ENCODE results near the gene MBOAT7.
"Not testable (repeated sequence)": the region's sequence is repeated elsewhere in the genome, so short reads cannot be mapped to it uniquely, and the experiment has no call there.

MBOAT7 gene, protein sequence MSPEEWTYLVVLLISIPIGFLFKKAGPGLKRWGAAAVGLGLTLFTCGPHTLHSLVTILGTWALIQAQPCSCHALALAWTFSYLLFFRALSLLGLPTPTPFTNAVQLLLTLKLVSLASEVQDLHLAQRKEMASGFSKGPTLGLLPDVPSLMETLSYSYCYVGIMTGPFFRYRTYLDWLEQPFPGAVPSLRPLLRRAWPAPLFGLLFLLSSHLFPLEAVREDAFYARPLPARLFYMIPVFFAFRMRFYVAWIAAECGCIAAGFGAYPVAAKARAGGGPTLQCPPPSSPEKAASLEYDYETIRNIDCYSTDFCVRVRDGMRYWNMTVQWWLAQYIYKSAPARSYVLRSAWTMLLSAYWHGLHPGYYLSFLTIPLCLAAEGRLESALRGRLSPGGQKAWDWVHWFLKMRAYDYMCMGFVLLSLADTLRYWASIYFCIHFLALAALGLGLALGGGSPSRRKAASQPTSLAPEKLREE

GRCh38 chr19:54189145-54189734 lies at the start of gene MBOAT7:
TSS of gene MBOAT7 (minus strand) at chr19:54189580. CDS start at chr19:54188508, 1,072 bp downstream.
- no peak for DNase-seq (ENCODE audit: low read depth in 2 of 2)

DNA sequence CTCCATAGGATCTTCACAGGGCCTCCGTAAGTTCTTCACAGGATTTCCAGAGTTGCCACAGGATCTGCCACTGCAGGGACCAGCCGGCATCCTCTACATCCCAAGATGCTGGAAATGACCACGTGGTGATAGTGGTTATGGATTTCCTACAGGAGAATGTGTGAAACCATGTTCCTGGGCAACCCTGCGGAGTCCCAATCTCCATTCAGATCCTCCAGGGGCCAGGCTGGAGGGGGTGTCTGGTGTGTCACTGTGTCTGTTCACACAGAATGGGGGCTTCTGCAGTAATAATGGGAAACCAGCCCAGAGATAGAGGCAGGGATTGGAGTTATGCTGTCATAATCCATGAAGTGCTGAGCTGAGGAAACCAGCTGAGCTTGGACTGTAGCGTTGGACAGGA lies 44.6 kb upstream of the MBOAT7 start:
- no peak for DNase-seq (ENCODE audit: low read depth in 2 of 2)

- peak; percentile 76 to 85 for DNase-seq (ENCODE audit: low read depth in 2 of 2)
Observed at GRCh38 chr19:54231077-54231931, 41.9 kb upstream of the MBOAT7 start.

DNA sequence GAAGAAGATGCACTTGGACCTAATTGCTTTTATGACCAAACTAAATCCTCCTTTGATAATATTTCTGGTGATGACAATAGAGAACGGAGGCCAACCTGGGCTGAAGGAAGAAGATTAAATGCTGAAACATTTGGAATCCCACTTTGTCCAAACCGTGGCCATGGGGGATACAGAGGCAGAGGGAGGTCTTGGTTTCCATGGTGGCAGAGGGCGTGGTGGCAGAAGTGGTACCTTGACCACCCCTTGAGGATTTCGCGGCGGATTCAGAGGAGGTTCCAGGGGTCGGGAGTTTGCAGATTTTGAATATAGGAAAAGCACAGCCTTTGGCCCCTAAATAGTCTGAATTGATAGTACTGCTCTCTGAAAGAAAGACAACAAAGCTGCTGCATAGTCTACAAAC lies 40.7 kb upstream of the MBOAT7 start:
- DNase-seq (ENCODE audit: low read depth in 2 of 2), result no peak

DNA sequence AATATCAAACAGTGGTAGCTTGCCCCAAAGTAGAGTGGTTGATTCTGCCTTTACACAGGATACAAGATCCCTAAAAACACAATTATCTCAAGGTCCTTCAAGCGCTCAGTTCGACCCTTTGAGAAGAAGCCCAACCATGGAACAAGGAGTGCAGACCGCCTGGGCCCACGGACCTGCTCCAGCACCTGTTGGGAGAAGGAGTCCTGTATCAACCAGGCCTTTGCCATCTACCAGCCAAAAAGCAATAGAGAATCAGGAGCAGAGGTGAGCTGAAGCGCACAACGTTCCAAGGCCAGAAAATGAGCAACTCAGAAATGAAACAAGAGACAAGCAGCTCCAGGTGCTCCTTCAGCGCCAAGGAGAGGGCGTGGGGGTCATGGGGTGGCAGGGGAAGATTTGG lies 39.8 kb upstream of the MBOAT7 start:
- DNase-seq (ENCODE audit: low read depth in 2 of 2), result no peak

DNA sequence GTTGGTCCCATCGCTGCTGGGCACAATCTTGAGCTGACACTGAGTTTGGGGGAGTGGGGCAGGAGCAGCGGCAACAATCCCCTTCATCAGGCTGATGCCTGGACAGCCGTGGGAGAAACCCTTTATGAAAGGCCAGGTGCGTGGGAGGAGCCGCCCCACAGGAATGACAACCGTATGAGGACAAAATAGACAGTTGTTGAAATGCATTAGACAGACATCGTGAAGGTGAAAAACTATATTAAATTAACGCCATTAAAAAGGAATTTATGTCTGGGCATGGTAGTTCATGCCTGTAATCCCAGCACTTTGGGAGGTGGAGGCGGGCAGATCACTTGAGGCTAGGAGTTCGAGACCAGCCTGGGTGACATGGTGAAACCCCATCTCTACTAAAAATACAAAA lies 35.2 kb upstream of the MBOAT7 start:
- not testable (repeated sequence) for DNase-seq (ENCODE audit: low read depth in 2 of 2)

GRCh38 chr19:54223937-54224281 lies 34.5 kb upstream of the MBOAT7 start:
- not testable (repeated sequence) for DNase-seq (ENCODE audit: low read depth in 2 of 2)

- not testable (repeated sequence) for DNase-seq (ENCODE audit: low read depth in 2 of 2)
Observed at GRCh38 chr19:54223277-54223936, 34.0 kb upstream of the MBOAT7 start.

- not testable (repeated sequence) for DNase-seq (ENCODE audit: low read depth in 2 of 2)
Observed at GRCh38 chr19:54222474-54223276, 33.3 kb upstream of the MBOAT7 start, which contains the start of gene LILRB3. TSS of gene LILRB3 (minus strand) at chr19:54223007. CDS start at chr19:54222976, 31 bp downstream.

DNA sequence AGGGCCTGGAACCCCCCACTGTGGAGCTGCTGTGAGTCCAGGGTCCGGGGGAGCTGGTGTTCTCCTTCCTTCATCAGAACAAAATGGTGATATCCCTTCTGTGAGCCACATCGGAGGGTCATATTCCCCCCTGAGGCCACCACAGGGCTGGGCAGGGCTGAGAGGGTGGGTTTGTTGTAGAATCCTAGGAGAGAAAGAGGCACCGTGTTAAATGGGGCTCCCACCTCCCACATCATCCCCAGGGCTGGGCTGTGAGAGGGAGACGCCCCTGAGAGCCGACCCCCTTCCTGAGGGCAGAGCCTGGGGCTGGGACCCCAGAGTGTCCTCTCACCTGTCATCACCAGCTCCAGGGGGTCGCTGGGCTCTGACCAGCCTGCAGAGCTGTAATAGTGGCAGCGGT lies 32.6 kb upstream of the MBOAT7 start:
- not testable (repeated sequence) for DNase-seq (ENCODE audit: low read depth in 2 of 2)

GRCh38 chr19:54219702-54220101 lies 30.3 kb upstream of the MBOAT7 start:
- not testable (repeated sequence) for DNase-seq (ENCODE audit: low read depth in 2 of 2)

DNA sequence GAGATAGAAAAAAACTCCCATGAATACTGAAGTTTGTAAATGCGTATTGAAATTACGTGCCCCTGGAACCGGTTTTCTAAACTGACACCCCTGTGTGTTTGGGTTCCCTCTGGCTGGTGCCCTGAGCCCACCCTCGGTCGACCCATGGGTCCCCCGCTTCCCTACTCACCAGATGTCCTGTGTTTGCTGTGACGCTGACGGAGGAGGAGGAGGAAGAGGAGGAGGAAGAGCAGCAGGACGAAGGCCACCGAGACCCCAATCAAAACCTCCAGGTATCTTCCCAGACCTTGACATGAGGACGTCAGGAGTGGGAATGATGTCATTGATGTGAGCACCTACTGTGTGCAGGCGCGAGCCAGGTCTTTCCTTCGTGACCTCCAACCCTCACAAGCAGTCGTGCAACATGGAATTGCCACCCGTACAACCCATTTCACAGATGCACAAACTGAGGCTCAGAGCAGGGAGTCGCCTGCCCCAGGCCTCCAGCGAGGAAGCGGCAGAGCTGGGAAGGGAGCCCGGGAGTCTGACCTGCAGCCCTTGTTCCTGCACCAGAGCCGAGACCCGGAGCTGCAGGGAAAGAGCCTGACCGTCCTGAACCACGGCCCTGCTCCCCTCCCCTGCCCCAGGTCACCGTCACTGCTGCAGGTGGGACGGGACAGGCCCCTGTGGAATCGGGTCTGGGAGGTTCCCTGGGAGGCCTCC lies 29.7 kb upstream of the MBOAT7 start:
- no peak for DNase-seq (ENCODE audit: low read depth in 2 of 2)

DNA sequence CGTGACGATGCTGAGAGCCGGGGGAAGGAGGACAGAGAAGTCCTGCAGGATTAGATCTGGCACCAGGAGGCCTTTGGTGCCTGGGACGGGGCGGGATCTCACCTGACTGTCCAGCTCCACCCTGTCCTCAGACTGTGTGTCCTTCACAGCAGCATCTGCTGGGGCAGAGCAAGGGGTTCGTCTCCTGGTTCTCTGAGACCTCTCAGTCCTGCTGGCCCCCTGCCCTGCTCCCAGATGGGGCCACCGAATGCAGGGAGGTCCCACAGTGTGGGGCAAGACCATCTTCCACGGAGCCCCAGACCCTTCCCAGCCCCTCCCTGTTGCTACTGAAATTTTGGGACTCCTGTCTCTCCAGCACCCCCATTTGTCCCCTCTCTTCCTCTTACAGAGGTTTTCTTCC lies 28.9 kb upstream of the MBOAT7 start:
- DNase-seq (ENCODE audit: low read depth in 2 of 2), result no peak

DNA sequence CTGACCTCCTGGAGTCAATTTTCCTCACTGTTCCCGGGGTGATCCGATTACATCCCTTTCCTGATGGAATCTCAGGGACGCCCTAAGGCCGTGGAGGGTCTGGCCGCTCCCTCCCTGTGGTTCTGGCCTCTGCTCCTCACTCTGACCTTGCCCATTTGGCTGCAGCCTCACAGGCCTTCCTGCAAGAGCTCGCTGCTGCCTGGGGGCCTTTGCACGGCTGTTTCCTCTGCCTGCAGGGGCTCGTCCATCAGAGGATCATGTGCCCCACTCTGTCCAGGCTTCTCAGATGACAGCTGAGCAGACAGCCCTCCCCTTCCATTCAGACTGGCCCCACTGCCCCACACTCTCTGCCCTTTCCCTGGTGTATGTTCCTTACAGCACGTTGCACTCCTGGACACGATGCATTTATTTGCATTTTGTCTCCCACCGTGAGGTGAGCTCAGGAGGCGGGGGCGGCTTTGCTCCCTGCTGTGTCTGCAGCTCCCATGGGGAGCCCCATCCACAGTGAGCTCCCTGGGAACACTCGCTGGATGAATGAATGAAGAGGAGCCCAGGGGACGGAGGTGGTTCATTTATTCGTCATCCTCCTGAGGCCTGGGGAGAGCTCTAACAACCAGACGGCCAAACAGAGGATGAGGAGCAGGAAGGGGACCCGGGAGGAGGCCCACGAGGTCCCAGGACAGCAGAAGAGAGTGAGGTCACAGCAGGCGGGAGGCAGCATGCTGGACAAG lies 28.3 kb upstream of the MBOAT7 start:
- not testable (repeated sequence) for DNase-seq (ENCODE audit: low read depth in 2 of 2)

DNA sequence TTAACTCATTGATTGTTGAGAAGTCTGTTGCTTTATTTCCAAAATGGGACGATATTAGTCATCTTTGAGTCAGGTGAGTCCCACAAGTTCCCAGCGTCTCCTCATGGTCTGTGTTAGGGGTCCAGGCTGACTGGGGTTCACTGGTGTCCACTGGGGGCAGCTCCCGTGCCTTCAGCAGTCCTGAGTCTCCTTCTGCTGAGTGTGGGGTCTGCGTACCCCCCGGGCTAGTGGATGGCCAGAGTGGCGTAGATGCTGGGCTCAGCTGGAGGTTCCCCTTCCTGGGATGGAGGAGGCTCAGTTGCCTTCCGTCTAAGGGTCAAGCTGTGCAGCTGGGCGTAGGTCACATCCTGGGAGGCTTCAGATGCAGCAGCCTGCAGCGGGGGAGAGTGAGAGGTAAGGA lies 27.5 kb upstream of the MBOAT7 start:
- no peak for DNase-seq (ENCODE audit: low read depth in 2 of 2)

DNA sequence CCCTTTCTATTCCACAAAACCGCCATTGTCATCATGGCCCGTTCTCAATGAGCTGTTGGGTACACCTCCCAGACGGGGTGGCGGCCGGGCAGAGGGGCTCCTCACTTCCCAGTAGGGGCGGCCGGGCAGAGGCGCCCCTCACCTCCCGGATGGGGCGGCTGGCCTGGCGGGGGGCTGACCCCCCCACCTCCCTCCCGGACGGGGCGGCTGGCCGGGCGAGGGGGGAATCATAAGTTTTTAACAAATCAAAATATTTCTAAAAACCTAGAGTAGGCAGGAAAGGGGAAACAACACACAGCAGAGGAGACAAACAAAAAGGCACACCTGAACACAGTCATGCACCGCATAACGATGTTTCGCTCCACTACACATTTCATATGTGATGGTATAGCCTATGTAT lies 25.4 kb upstream of the MBOAT7 start:
- DNase-seq (ENCODE audit: low read depth in 2 of 2), result not testable (repeated sequence)

GRCh38 chr19:54214217-54214616 lies 24.8 kb upstream of the MBOAT7 start:
- DNase-seq (ENCODE audit: low read depth in 2 of 2), result not testable (repeated sequence)

- DNase-seq (ENCODE audit: low read depth in 2 of 2), result no peak
Observed at GRCh38 chr19:54211235-54211634, 21.9 kb upstream of the MBOAT7 start.

GRCh38 chr19:54209811-54210494 lies 20.6 kb upstream of the MBOAT7 start:
- no peak for DNase-seq (ENCODE audit: low read depth in 2 of 2)

All from stimulated activated CD8-positive, alpha-beta memory T cell treated with anti-CD3 and anti-CD28 coated beads, Interleukin-7, amount 100 ng/mL, for 1 hour (primary cell).